Ishikawa (cell line): ENCODE results near the gene L3MBTL1.

Source experiments
- CEBPB ChIP-seq: IDR thresholded peaks from 2 replicates; pipeline ENCODE4 v1.6.1; 2012
- CREB1 ChIP-seq: IDR thresholded peaks from 2 replicates; pipeline ENCODE4 v1.6.1; 2012; ENCODE audit warnings: low read depth
- EGR1 ChIP-seq: IDR thresholded peaks from 2 replicates; pipeline ENCODE4 v1.6.1; 2012
- EP300 ChIP-seq: IDR thresholded peaks from 2 replicates; pipeline ENCODE4 v1.6.1; 2012; ENCODE audit warnings: borderline replicate concordance
- FOXM1 ChIP-seq: IDR thresholded peaks from 2 replicates; pipeline ENCODE4 v1.6.1; 2012; ENCODE audit warnings: low read depth, borderline replicate concordance
- NFIC ChIP-seq: IDR thresholded peaks from 2 replicates; pipeline ENCODE4 v1.6.1; 2012
- RAD21 ChIP-seq: IDR thresholded peaks from 2 replicates; pipeline ENCODE4 v1.6.1; 2012; ENCODE audit warnings: low read depth
- TAF1 ChIP-seq: IDR thresholded peaks from 2 replicates; pipeline ENCODE4 v1.6.1; 2012; ENCODE audit warnings: low read depth, mild to moderate bottlenecking
- TCF12 ChIP-seq: IDR thresholded peaks from 2 replicates; pipeline ENCODE4 v1.6.1; 2012; ENCODE audit warnings: low read depth
- TEAD4 ChIP-seq: IDR thresholded peaks from 2 replicates; pipeline ENCODE4 v1.6.1; 2012
- YY1 ChIP-seq: IDR thresholded peaks from 2 replicates; pipeline ENCODE4 v1.6.1; 2012; ENCODE audit warnings: low read depth
- ZBTB7A ChIP-seq: IDR thresholded peaks from 2 replicates; pipeline ENCODE4 v1.6.1; 2012; ENCODE audit warnings: low read depth
- TF ChIP-seq, protein P1 (sequence below): IDR thresholded peaks from 2 replicates; pipeline ENCODE4 v1.6.1; 2012
- TF ChIP-seq, protein P2 (sequence below): IDR thresholded peaks from 2 replicates; pipeline ENCODE4 v1.6.1; 2012
- TF ChIP-seq, protein P3 (sequence below): IDR thresholded peaks from 2 replicates; pipeline ENCODE4 v1.6.1; 2012; ENCODE audit warnings: low read depth, mild to moderate bottlenecking

The L3MBTL1 gene

GRCh38 chr20:43465625-43465943, 41.9 kb upstream of the L3MBTL1 start:
- TF ChIP-seq NFIC (no peak), ZBTB7A (no peak), EP300 (no peak), TAF1 (no peak), TCF12 (no peak), RAD21 (no peak)

GRCh38 chr20:43467589-43467988, 39.9 kb upstream of the L3MBTL1 start:
- TF ChIP-seq, protein P1, sequence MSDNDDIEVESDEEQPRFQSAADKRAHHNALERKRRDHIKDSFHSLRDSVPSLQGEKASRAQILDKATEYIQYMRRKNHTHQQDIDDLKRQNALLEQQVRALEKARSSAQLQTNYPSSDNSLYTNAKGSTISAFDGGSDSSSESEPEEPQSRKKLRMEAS = no peak
- TF ChIP-seq TAF1 (no peak), ZBTB7A (no peak), EP300 (no peak), RAD21 (no peak), YY1 (no peak), CEBPB (no peak), TEAD4 (no peak), TCF12 (no peak), EGR1 (no peak), NFIC (no peak), FOXM1 (no peak), CREB1 (no peak)
- TF ChIP-seq, protein P2, sequence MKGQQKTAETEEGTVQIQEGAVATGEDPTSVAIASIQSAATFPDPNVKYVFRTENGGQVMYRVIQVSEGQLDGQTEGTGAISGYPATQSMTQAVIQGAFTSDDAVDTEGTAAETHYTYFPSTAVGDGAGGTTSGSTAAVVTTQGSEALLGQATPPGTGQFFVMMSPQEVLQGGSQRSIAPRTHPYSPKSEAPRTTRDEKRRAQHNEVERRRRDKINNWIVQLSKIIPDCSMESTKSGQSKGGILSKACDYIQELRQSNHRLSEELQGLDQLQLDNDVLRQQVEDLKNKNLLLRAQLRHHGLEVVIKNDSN = no peak
- TF ChIP-seq, protein P3, sequence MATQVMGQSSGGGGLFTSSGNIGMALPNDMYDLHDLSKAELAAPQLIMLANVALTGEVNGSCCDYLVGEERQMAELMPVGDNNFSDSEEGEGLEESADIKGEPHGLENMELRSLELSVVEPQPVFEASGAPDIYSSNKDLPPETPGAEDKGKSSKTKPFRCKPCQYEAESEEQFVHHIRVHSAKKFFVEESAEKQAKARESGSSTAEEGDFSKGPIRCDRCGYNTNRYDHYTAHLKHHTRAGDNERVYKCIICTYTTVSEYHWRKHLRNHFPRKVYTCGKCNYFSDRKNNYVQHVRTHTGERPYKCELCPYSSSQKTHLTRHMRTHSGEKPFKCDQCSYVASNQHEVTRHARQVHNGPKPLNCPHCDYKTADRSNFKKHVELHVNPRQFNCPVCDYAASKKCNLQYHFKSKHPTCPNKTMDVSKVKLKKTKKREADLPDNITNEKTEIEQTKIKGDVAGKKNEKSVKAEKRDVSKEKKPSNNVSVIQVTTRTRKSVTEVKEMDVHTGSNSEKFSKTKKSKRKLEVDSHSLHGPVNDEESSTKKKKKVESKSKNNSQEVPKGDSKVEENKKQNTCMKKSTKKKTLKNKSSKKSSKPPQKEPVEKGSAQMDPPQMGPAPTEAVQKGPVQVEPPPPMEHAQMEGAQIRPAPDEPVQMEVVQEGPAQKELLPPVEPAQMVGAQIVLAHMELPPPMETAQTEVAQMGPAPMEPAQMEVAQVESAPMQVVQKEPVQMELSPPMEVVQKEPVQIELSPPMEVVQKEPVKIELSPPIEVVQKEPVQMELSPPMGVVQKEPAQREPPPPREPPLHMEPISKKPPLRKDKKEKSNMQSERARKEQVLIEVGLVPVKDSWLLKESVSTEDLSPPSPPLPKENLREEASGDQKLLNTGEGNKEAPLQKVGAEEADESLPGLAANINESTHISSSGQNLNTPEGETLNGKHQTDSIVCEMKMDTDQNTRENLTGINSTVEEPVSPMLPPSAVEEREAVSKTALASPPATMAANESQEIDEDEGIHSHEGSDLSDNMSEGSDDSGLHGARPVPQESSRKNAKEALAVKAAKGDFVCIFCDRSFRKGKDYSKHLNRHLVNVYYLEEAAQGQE = no peak

- TF ChIP-seq FOXM1 (no peak), ZBTB7A (no peak), RAD21 (no peak), TEAD4 (no peak), TAF1 (no peak), CREB1 (no peak), TCF12 (no peak), EP300 (no peak), EGR1 (no peak), YY1 (no peak)
- TF ChIP-seq, protein P3 = no peak
- TF ChIP-seq, protein P1 = no peak
- TF ChIP-seq, protein P2 = no peak
Measured at GRCh38 chr20:43472671-43473380, 34.7 kb upstream of the L3MBTL1 start.

DNA sequence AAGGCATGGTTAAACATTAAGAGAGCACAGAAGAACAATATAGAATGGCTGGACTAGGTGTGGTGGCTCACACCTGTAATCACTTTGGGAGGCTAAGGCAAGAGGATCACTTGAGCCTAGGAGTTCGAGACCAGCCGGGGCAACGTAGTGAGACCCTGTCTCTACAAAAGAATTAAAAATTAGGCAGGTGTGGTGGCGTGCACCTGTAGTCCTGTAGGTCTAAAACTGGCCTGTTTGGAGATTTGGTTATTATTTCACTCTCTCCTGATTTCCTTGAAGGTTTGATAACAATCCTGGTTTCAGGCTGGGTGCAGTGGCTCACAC, 34.2 kb upstream of the L3MBTL1 start:
- TF ChIP-seq CREB1 (no peak), ZBTB7A (no peak), TAF1 (no peak), RAD21 (no peak), TCF12 (no peak), CEBPB (no peak), NFIC (no peak), EP300 (no peak), EGR1 (no peak), FOXM1 (no peak), YY1 (no peak)
- TF ChIP-seq, protein P3 = no peak
- TF ChIP-seq, protein P2 = no peak
- TF ChIP-seq, protein P1 = no peak
